Stimulated activated CD4-positive, alpha-beta T cell treated with anti-CD3 and anti-CD28 coated beads, Interleukin-1b, Interleukin-23, amount 100 ng/mL, for 4 hours (primary cell): ENCODE data around the gene TCF3.

ENCODE experiments used
- DNase-seq, 2 donors: peaks; one replicate each; pipeline ENCODE4 v3.0.0-alpha.2; 2020; ENCODE audit warnings: low read depth in 2 of 2

TCF3 gene

DNA sequence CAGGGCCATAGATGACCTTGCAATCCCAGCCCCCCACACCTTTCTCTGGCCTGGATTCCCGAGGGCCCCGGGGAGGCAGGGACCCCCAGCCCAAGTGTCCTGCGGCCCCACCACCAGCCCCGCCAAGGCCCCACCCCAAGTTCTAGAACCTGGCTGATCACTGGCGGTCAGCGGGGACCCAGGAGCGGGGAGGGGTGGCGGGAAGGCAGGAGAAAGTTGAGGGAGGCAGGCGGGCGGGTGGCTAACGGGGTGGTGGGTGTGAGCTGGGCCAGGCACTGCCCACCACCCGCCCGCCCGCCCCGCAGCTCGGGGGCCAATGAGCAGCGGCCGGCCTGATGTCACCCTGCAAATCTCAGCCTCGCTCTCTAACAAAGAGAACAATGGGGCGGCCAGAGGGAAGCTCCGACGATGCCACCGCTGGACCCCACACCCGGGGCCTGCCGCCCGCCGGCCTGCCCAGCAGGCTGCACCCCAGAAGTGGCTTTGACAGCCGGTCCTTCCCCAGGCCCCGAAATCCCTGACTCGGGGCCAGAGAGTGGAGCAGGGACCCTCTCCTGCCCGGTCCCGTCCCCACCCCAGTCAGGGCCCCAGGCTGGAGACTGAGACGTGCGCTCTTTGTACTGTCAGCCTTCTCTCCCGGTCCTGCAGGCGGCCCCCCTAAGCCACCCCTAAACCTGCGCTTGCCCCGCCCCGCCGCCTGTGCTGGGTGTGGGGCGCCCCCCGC is 85.9 kb downstream of the TCF3 start:
- no peak for DNase-seq

DNA sequence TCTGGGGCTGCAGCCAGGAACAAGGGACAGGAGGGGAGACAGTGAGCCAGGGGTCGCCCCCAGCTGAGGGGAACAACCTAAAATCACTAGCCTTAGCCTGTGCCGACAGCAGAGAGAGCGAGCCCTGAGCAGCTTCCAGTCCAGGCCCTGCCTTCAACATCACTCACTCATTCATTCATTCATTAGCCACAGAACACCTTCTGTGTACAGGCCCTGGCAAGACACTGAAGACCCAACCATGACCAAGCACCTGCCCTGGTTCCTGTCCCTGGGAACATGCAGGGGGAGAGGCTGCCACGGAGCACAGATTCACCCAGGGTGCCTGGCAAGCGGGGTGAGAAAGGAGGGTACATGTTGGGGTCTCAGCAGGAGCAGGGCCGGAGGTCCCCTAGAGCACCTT is 89.2 kb downstream of the TCF3 start:
- DNase-seq, result no peak

- DNase-seq, result no peak
Measured at GRCh38 chr19:1561236-1561842, 91.1 kb downstream of the TCF3 start.

- DNase-seq, result no peak
Measured at GRCh38 chr19:1560286-1560882, 92.0 kb downstream of the TCF3 start.
